GM12873 (cell line): ENCODE data around the gene KLK6.

ENCODE experiments used
- CTCF ChIP-seq: IDR thresholded peaks from 2 replicates; pipeline ENCODE4 v1.5.1; 2012; ENCODE audit warnings: low read depth, mild to moderate bottlenecking, moderate library complexity, low read length, control low read depth; ENCODE audit not compliant: insufficient read depth; ENCODE audit errors: missing control alignments

The KLK6 gene

DNA sequence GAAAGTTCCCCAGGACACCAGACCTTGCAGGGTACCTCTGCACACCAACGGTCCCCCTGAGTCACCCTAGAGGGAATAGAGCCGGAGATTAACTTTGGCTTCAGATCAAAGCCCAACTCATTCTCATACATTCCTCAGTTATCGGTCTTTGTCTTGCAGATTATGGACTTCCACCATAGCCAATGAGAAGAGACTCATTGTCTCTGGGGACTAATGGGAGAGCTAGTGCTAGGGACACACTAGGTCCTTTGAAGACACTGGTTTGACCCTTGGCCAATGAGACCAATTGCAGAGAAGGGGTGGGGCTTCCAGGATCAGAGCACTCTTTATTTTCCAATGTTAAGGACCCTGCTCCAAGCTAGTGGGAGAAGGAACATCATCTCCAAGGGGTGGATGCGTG is 8.2 kb upstream of the KLK6 start:
- no peak for TF ChIP-seq CTCF

DNA sequence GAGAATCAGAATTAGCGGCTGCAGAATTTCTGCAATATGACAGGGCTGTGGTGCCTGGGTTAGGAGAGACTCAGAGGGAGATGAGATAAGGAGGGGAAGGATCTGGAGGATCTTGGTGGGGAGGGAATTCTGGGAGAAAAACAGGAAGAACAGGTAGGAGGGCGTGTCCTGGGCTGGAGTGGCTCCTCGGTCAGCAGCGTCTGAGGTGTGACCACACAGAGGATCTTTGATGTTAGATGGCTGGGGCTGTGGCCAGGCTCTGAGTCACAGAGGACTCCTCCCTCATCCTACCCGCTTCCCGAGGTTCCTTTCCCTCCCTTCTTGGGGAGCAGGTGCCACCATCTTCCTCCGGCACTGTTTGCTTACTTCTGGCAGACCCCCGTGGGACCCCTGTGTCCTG is 6.4 kb upstream of the KLK6 start:
- TF ChIP-seq CTCF: no peak

- TF ChIP-seq CTCF: no peak
These were observed 5.5 kb upstream of the KLK6 start for GRCh38 chr19:50974702-50975556.

GRCh38 chr19:50972795-50973376 is 3.5 kb upstream of the KLK6 start:
- no peak for TF ChIP-seq CTCF

GRCh38 chr19:50968716-50969412 is 527 bp downstream of the KLK6 start:
- TF ChIP-seq CTCF: no peak

- no peak for TF ChIP-seq CTCF
These were observed 1.3 kb downstream of the KLK6 start for GRCh38 chr19:50967929-50968715.

GRCh38 chr19:50964266-50964665 is 5.1 kb downstream of the KLK6 start:
- no peak for TF ChIP-seq CTCF
